ENCODE measurements around the gene SLX4IP. TPM values are rescaled to one million over a fixed set of nuclear protein-coding genes. Genes with fewer than 3 reads are reported as not detected.
"Not testable (repeated sequence)": the region's sequence is repeated elsewhere in the genome, so short reads cannot be mapped to it uniquely, and the experiment has no call there.

SLX4IP gene
- polyA plus RNA-seq, 2 of the 4 experiments (the other 2 are of a cell fraction), result 3.4 to 7.5 TPM

DNA sequence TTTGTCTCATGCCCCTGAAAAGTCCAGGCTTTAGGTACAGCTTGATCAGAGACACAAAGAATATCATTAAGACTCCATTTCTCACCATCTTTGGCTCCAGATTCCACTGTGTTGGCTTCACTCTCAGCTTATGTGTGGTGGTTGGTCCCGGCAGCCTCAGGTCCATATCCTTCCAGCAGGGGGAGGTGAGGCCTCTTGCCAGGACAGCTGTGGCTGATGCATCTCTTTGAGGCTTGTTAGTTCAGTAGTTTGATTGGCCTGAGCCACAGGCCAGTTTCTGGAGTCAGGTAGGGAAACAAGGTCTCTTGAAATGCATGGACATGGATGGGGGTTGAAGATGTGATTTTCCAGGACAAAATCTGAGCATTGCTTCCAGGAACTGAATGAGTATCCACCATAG, 176.3 kb downstream of the SLX4IP start (continued):
- TF ChIP-seq REST (IDR thresholded peaks at IDR 0.05) (no peak), RAD21 (conservative IDR thresholded peaks at IDR 0.05 in 1 of 2, IDR thresholded peaks at IDR 0.05 in 1 of 2) (peak in 1 of 2 experiments; percentile 54; a peak in 2 of 5 replicates), PHF8 (IDR thresholded peaks at IDR 0.05; ENCODE audit: borderline replicate concordance, low read depth) (no peak), POLR2A (IDR thresholded peaks at IDR 0.05; ENCODE audit: low read length) (no peak), KDM5A (IDR thresholded peaks at IDR 0.05) (no peak), CBX2 (IDR thresholded peaks at IDR 0.05; ENCODE audit: borderline replicate concordance, low read depth) (no peak), ZNF302 (CRISPR knock-in tag; IDR thresholded peaks at IDR 0.05) (no peak)

- DNase-seq (ENCODE audit: low read depth in 1 of 2, low spot score in 1 of 2); POLR2A ChIA-PET; H3K9me3 ChIP-seq; H3K27ac ChIP-seq; ATAC-seq; H3K4me2 ChIP-seq; H3K4me3 ChIP-seq: not testable (repeated sequence)
- CTCF ChIA-PET, result interaction anchor here (1.2 kb wide), 1 partner anchor 36 kb away, joined by 3 read pairs; no protein-coding TSS in a partner anchor
- peaks cover 12% of the 10 kb centered on the region for H3K4me1 ChIP-seq
- peak; percentile 67 for FAIRE-seq
- 93% methylated on average over 5 of the region's 5 CpGs for WGBS (ENCODE audit: missing lambda C conversion rate)
Measured at GRCh38 chr20:10613426-10613825, 178.3 kb downstream of the SLX4IP start.

GRCh38 chr20:10613911-10614310, 178.8 kb downstream of the SLX4IP start:
- CTCF ChIA-PET, result interaction anchor here (0.7 to 1.2 kb wide), 3 partner anchors 9 to 35 kb away, joined by 3 read pairs; no protein-coding TSS in a partner anchor
- ATAC-seq (no peak), FAIRE-seq (no peak), DNase-seq (ENCODE audit: low read depth in 1 of 2, low spot score in 1 of 2) (no peak)
- 96% methylated on average over 18 of the region's 18 CpGs for WGBS (ENCODE audit: missing lambda C conversion rate)
- H3K4me3 ChIP-seq, result no peak overlapping the region
- TF ChIP-seq HOXB5 (CRISPR knock-in tag; IDR thresholded peaks at IDR 0.05) (no peak), BHLHE40 (IDR thresholded peaks at IDR 0.05; ENCODE audit: low read depth, low read length) (no peak), POLR2AphosphoS2 (conservative IDR thresholded peaks at IDR 0.05; ENCODE audit: low read length) (no peak)
- POLR2A ChIA-PET, result no interaction called here
- peaks cover 15% of the 10 kb centered on the region for H3K4me1 ChIP-seq
- H3K4me2 ChIP-seq, result no peak overlapping the region
- no peaks in the 10 kb centered on the region for H3K9me3 ChIP-seq
- H3K27ac ChIP-seq, result no peak overlapping the region

- Histone ChIP-seq H3K4me2 (no peak overlapping the region), H3K4me3 (no peak overlapping the region), H3K9me3 (no peaks in the 10 kb centered on the region), H3K4me1 (peaks cover 15% of the 10 kb centered on the region; the same call in 2 of the 3 replicates), H3K27ac (no peak overlapping the region)
- no peak for FAIRE-seq
- DNase-seq (ENCODE audit: low read depth in 1 of 2, low spot score in 1 of 2), result no peak
- ChIA-PET POLR2A (no interaction called here), CTCF (interaction anchor here (0.6 kb wide), 1 partner anchor 567 kb away, joined by 3 read pairs; no protein-coding TSS in a partner anchor)
- WGBS (ENCODE audit: missing lambda C conversion rate), result 92% methylated on average over 3 of the region's 3 CpGs
- TF ChIP-seq ZSCAN20 (CRISPR knock-in tag; IDR thresholded peaks at IDR 0.05) (no peak), MYC (IDR thresholded peaks at IDR 0.05; ENCODE audit: borderline replicate concordance, low read length) (no peak), HMGXB4 (CRISPR knock-in tag; IDR thresholded peaks at IDR 0.05; ENCODE audit: borderline replicate concordance) (no peak), CBX8 (IDR thresholded peaks at IDR 0.05) (no peak), EP300 (IDR thresholded peaks at IDR 0.05) (no peak), ZC3H11A (IDR thresholded peaks at IDR 0.05) (peak; percentile 97), SMC3 (IDR thresholded peaks at IDR 0.05) (no peak), EHF (CRISPR knock-in tag; IDR thresholded peaks at IDR 0.05) (no peak)
- ATAC-seq, result no peak
Measured at GRCh38 chr20:10616212-10616611, 181.1 kb downstream of the SLX4IP start.

- H3K4me3 ChIP-seq; H3K27ac ChIP-seq; H3K9me3 ChIP-seq; FAIRE-seq; H3K4me2 ChIP-seq; POLR2A ChIA-PET; ATAC-seq; DNase-seq (ENCODE audit: low read depth in 1 of 2, low spot score in 1 of 2): not testable (repeated sequence)
- WGBS (ENCODE audit: missing lambda C conversion rate), result 91% methylated on average over 4 of the region's 4 CpGs
- CTCF ChIA-PET, result interaction anchor here (1.1 kb wide), 1 partner anchor 12 kb away, joined by 4 read pairs; no protein-coding TSS in a partner anchor
- H3K4me1 ChIP-seq, result peaks cover 15% of the 10 kb centered on the region; the same call in 2 of the 3 replicates
Measured at GRCh38 chr20:10617549-10618133, 182.5 kb downstream of the SLX4IP start.
